ENCODE results near the gene TNRC6C. TPM values are rescaled to one million over a fixed set of nuclear protein-coding genes. Genes with fewer than 3 reads are reported as not detected.

The TNRC6C gene
- total and polyA plus RNA-seq, 2 of the 13 experiments (the other 11 are each of a cell fraction or from before 2014, with no cell fraction given): 0.66 to 4.9 TPM

DNA sequence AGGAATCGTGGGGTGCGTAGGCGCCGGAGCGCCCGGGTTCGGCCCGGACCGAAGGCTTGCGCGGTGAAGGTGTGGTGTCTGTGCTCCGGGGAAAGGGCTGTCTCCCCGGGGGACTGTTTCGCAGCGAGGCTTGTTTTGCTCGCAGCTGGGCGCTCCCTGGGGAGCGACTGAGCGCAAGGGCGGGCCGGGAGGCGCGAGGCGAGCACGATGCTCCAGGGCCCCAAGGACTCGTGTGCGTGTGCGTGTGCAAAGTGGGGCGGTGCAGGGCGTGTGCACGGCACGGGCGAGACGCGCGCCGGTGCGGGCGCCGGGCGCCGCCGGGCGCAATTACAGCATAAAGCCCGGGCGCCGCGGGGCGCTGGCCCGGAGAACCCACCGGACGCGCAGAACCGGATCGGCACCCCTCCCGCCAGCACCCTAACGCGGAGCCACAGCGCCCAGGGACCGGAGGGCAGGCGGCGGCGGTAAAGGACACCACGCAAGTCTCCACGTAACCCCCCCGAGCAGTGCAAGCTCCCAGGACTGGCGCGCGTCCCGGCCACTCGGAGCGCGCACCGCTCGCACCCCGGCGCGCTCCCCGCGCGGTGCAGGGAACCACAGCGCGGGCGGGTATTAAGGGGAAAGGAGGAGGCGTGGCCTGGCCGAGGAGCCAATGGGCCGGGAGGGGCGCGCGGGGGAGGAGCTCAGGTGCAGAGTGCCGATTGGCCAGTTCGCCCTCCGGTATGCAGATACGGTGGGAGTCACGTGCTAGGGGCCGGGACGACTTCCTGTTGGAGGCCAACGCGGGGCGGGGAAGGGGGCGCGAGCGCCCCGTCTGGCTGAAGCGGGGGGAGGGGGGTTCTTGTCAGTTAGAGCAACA lies at the start of gene TNRC6C (continued):
- TF ChIP-seq IKZF1 (IDR thresholded peaks at IDR 0.05) (no peak), KLF9 (CRISPR knock-in tag; IDR thresholded peaks at IDR 0.05; ENCODE audit: low read depth) (no peak), ZNF766 (CRISPR knock-in tag; IDR thresholded peaks at IDR 0.05; ENCODE audit: borderline replicate concordance) (peak; percentile 74), RFXAP (CRISPR knock-in tag; IDR thresholded peaks at IDR 0.05; ENCODE audit: borderline replicate concordance) (peak; percentile 79), ZNF235 (CRISPR knock-in tag; IDR thresholded peaks at IDR 0.05; ENCODE audit: borderline replicate concordance) (peak; percentile 96; the same call in 1 of the 2 replicates), ZNF674 (CRISPR knock-in tag; IDR thresholded peaks at IDR 0.05; ENCODE audit: low read depth) (no peak), FOXK2 (IDR thresholded peaks at IDR 0.05) (0 out of 2 replicates have a peak, but pooled peaks have one; percentile 11), MTA3 (CRISPR knock-in tag; IDR thresholded peaks at IDR 0.05) (no peak), ZC3H13 (CRISPR knock-in tag; IDR thresholded peaks at IDR 0.05) (peak; percentile 86), ZNF737 (CRISPR knock-in tag; IDR thresholded peaks at IDR 0.05; ENCODE audit: borderline replicate concordance) (0 out of 2 replicates have a peak, but pooled peaks have one; percentile 38), KDM2A (CRISPR knock-in tag; IDR thresholded peaks at IDR 0.05; ENCODE audit: borderline replicate concordance, low read depth) (peak; percentile 96), ETV5 (CRISPR knock-in tag; IDR thresholded peaks at IDR 0.05; ENCODE audit: borderline replicate concordance) (peak; percentile 72; the same call in 1 of the 2 replicates), RELA (CRISPR knock-in tag; IDR thresholded peaks at IDR 0.05) (0 out of 2 replicates have a peak, but pooled peaks have one; percentile 76), SIX4 (CRISPR knock-in tag; IDR thresholded peaks at IDR 0.05) (no peak), MZF1 (CRISPR knock-in tag; IDR thresholded peaks at IDR 0.05; ENCODE audit: borderline replicate concordance) (no peak), KLF6 (CRISPR knock-in tag; IDR thresholded peaks at IDR 0.05) (peak; percentile 97; the same call in 1 of the 2 replicates), ZNF614 (CRISPR knock-in tag; IDR thresholded peaks at IDR 0.05; ENCODE audit: borderline replicate concordance) (no peak), ZFAT (CRISPR knock-in tag; conservative IDR thresholded peaks at IDR 0.05) (0 out of 2 replicates have a peak, but pooled peaks have one; percentile 63), ZBTB21 (CRISPR knock-in tag; IDR thresholded peaks at IDR 0.05) (no peak), ZFP41 (CRISPR knock-in tag; IDR thresholded peaks at IDR 0.05; ENCODE audit: borderline replicate concordance) (no peak), HNRNPUL1 (IDR thresholded peaks at IDR 0.05; ENCODE audit: low read depth, low read length) (peak; percentile 93; the same call in 1 of the 2 replicates), BHLHE40 (IDR thresholded peaks at IDR 0.05; ENCODE audit: low read length) (peak; percentile 99), SRSF1 (optimal IDR thresholded peaks at IDR 0.05; ENCODE audit: low read depth, low read length) (peak; percentile 81)
- TF ChIP-seq, protein P1, sequence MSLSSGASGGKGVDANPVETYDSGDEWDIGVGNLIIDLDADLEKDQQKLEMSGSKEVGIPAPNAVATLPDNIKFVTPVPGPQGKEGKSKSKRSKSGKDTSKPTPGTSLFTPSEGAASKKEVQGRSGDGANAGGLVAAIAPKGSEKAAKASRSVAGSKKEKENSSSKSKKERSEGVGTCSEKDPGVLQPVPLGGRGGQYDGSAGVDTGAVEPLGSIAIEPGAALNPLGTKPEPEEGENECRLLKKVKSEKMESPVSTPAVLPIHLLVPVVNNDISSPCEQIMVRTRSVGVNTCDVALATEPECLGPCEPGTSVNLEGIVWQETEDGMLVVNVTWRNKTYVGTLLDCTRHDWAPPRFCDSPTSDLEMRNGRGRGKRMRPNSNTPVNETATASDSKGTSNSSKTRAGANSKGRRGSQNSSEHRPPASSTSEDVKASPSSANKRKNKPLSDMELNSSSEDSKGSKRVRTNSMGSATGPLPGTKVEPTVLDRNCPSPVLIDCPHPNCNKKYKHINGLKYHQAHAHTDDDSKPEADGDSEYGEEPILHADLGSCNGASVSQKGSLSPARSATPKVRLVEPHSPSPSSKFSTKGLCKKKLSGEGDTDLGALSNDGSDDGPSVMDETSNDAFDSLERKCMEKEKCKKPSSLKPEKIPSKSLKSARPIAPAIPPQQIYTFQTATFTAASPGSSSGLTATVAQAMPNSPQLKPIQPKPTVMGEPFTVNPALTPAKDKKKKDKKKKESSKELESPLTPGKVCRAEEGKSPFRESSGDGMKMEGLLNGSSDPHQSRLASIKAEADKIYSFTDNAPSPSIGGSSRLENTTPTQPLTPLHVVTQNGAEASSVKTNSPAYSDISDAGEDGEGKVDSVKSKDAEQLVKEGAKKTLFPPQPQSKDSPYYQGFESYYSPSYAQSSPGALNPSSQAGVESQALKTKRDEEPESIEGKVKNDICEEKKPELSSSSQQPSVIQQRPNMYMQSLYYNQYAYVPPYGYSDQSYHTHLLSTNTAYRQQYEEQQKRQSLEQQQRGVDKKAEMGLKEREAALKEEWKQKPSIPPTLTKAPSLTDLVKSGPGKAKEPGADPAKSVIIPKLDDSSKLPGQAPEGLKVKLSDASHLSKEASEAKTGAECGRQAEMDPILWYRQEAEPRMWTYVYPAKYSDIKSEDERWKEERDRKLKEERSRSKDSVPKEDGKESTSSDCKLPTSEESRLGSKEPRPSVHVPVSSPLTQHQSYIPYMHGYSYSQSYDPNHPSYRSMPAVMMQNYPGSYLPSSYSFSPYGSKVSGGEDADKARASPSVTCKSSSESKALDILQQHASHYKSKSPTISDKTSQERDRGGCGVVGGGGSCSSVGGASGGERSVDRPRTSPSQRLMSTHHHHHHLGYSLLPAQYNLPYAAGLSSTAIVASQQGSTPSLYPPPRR (CRISPR knock-in tag; IDR thresholded peaks at IDR 0.05; ENCODE audit: borderline replicate concordance): peak; percentile 73; the same call in 1 of the 2 replicates
- TF ChIP-seq, protein P2, sequence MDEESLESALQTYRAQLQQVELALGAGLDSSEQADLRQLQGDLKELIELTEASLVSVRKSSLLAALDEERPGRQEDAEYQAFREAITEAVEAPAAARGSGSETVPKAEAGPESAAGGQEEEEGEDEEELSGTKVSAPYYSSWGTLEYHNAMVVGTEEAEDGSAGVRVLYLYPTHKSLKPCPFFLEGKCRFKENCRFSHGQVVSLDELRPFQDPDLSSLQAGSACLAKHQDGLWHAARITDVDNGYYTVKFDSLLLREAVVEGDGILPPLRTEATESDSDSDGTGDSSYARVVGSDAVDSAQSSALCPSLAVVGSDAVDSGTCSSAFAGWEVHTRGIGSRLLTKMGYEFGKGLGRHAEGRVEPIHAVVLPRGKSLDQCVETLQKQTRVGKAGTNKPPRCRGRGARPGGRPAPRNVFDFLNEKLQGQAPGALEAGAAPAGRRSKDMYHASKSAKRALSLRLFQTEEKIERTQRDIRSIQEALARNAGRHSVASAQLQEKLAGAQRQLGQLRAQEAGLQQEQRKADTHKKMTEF (CRISPR knock-in tag; IDR thresholded peaks at IDR 0.05): peak; percentile 93; the same call in 1 of the 2 replicates
